ENCODE measurements around the gene STAT4.

The STAT4 gene

DNA sequence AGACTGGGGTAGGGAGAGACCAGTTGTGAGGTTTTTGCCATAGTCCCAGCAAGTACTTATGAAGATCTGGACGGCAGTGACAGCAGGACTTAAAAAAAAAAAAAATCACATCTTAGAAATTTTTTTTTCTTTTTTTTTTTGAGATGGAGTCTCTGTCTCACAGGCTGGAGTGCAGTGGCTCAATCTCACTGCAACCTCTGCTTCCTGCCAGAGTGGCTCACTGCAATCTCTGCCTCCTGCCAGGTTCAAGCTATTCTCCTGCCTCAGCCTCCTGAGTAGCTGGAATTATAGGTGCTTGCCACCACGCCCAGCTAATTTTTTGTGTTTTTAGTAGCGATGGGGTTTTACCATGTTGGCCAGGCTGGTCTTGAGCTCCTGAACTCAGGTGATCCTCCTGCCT, 22.4 kb upstream of the STAT4 start:
- DNase-seq: no peak

DNA sequence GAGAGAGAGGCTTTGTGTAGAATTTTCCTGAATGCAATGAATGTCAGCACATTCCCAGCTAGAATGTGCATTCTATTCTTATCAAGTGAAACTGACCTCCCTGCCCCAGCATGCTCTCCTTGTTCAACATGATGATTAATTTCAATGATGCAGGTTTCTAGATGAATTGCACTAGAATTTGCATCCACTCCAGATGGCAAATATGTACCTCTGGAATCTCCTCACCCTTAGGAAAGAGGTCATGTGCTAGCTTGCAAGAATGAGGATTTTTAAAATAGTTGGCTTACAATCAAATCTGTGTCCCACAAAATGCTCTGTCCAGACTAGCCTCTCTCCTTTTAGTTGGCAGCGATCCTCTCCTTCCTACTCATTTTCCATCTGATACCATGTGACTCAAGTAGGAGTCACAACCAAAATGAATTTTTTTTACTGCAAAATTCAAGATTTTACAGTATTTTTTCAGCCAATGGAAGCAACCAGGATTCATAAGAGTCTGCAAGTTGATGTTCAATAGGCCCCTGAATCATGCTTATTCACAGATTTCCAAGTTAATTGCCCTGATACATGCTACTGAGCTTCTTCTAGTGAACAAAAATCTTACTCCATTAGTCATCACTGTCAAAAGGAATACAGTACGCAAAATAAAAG, 21.0 kb upstream of the STAT4 start:
- no peak for DNase-seq

DNA sequence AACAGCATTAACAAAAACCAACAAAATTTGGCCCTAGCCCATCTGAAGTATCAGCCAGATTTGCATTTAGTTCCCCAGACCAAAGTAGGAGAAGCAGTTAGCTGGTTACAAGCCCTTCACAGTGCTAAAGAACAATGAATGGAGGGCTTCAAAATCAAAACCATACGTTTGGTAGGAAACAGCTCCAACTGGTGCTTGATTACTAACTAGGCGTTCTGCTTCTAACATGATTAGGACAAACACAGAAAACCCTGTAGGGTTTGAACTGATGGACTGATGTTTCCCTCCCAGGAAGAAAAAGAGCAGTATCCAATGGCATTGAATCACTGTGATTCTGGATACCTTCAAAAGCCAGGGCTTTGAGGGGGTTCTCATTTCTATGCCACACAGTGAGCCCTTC, 20.5 kb upstream of the STAT4 start:
- no peak for DNase-seq

DNA sequence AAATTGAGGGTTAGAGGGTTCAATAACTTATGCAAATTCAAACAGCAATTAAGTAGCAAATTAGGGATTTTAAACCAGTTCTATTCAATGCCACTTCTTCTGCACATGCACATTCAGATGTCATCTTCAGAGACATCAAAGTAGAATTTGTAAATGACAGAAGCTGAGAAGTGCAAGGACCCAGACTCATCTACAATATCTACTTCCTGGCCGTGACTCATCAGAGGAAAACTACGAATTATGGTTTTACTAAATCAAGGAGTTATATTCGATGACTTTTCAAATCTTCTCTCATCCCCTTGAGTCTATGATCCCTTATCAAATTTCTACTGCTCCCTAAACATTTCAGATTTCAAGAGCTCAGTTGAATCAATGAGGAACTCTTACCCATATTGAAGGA, 20.0 kb upstream of the STAT4 start:
- DNase-seq: no peak

DNA sequence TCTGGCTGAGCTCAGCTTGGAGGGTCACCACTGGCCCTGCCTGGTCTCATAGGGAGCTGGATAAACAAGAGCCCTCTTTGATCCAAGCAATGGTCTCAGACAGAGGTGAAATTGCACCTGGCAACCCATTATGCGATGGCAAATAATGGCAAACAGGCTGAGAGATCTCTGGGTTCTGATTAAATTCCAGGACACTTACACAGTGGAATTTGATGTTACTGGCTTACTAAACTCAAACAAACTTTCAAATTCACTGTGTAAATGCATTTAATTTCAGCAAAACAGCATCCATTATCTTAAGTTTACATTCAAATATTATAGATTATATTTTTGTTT, 19.5 kb upstream of the STAT4 start:
- DNase-seq: no peak

DNA sequence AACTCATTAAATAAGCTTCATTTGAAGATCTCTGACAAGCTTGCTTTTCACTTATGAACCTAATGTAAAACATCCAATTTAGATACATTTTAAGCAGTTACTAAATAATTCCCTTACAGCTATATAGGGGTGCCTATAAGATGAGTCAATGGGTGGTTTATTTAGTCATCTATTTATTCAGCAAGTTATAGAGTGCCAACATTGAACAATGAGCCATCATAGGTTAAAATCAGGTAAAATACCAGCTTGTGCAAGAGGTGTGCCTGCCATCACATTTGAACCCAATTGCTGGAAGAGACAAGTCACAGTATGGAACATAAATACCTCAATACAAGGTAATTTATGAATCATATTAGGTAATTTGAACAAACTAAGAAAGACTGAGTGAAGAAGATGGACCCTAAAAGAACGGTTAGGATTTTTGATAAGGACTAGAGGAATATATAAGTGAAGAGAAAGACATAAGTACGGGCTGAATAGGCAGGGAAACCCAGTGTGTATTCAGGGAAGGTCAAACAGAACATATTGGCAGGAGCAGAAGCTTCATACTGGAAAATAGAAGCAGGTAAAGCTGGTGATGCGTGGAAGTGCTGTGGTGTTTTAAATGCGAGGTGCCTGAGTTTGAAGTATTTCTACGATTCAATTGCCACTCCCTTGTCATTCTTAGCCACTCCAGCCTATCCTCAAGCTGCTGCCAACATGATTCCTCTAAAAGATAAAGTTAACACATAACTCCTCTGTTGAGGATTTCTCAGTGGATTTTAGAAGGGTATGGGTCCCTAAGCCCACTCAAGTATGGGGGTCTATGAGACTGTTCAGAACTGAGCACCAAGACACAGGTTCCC, 18.9 kb upstream of the STAT4 start:
- no peak for DNase-seq

DNA sequence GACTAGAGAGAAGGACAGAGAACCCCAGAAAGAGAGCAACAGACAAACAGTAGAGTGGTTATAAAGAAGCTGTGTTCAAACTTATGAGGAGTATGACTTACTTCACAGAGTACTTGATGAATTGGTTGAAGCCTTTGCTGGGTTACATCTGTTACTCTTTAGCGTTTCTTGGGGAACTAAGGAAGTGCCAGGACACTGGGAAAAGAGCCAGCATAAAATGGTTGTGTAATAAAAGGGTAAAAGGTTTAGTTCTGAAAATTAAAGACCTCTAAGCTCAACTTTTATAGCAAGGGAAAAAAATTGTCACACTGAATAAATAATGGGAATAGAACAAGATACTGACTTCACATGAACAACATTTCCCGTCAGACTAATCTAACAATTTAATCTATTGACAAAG, 17.0 kb upstream of the STAT4 start:
- no peak for DNase-seq

DNA sequence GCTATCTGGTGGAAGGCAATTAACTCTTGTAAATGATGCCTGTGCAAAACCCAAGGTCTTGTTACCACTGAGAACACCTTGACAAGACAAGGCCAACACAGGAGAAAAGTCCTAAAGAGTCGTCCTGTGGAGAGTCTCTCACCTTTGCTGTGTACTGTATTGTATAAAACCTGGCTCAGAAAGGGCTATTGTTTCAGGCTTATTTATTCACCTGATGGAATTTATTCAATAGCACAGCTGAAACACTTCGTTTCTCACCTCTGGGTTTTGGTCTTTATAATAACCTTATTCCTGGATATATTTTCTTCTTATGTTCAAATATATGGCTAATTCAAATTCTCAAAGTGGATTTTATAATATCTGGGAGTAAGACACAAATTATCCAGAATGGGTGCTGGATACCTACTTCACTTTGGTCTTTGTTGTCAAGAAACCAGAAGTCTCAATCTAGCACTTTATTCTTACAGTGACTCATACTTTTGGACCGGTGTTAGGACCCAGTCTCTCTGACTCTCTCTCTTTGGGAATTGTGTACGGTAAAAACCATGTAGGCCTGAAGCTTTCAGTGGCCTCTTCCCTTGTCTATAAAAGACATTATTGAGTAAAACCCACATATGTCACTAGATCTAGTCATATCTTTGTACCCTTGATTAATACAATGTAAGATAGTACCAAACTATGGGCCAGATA, 16.1 kb upstream of the STAT4 start:
- DNase-seq: no peak

DNA sequence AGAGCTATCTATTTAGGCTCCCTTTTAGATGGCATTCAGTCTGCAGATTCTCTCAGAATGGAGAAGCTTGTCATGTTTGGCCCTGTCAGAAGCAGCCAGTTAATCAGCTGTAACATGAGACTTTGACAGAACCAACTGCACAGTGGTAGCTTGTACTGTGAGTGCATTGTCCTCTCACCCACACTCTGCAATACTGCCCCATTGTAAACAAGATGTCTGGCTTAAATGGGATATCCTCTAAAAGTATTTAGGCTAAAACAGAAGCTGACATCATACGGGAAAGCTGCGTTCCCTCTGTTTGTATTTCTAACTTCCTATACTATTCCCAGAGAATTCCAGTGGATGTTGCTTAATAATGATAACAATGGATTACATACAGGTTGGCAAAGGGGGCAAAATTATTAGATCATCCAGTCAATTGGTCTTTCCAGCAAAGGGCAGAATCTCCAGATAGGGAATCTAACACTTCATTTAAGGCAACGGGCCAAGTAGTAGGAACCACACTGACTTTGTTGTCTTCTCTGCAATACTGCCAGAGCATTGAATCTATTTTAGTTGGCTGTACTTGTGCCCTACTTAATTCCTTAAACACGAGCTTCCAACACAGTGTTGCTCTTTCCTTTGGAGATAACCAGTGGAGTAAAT, 15.4 kb upstream of the STAT4 start:
- DNase-seq: peak in 1 of 2 experiments; percentile 41

DNA sequence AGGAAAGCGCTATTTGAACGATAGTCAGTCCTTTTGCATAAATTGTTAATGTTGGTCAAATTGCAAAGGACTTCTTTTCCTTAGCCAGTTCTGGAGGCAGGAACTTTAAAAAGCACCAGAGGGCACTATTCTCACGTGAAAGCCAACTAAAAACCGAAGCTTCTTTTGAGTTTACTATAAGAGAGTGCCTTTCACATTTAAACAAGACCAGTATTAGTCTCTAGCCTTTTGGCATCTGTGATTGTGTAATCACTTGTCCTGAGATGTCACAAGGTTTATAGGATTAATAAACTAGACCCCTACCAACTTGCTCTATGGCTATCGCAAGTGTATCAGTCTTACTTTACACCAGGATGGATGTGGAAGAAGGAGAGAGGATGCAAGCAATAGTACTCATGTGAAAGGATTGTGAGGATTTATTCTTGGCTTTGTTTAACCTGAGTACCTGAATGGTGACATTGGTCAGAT, 14.4 kb upstream of the STAT4 start:
- DNase-seq: peak in 1 of 2 experiments; percentile 45

DNA sequence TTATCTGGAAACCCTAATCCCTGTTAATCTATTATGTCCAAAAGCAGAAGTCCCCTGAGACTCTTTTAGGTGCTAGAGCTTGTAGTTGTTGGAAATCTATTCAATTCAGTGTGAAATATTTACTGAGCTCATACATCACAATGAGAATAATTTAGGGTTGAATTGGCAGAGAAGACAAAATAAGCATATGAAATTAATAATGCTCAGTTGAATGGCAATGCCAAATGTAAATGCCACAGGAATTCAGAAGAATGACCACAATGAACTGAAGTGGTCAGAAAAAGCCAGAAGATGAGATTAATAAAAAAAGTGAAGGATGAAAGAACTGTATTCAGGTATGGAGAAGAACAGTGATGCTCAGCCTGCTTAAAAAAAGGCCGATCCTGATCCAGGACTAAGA, 8.0 kb upstream of the STAT4 start:
- no peak for DNase-seq

DNA sequence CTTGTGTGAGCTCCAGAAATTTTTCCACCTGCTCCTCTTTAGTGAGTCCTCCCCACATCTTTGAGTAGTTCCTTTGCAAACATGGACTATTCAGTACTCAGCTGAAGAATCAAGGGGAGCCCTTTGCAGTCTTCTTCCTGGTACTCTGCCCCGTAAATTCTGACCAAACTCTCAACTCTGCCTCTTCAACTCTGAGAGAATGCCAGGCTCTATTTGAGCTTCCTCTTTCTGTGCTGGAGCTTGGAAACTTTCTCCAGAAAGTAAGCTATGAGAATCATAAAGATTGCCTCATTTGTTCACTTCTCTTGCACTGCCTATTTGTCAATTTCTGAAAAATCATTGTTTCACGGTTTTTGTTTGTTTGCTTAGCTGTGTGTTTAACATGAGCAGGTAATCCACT, 7.4 kb upstream of the STAT4 start:
- DNase-seq: no peak

DNA sequence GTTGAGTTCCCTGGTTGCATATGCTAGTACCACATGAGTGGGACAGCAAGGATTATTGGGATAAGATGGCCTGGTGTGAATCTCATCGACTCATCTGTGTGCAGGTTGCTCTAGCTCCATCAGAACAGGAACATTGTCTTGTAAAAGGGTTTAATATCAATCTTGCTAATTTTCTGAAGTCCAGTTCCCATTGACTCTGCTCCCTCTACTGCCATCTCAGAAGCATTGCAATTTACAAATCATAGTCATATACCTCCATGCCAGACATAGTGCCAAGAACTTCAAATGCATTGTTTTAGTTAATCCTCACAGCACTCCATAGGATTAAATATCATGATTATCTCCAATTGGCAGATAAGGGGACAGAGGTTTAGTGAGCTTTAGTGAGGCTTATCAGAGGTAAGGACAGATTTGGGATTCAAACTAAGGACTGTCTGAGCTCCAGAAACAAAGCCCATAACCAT, 4.8 kb upstream of the STAT4 start:
- DNase-seq: peak; percentile 52 to 77

DNA sequence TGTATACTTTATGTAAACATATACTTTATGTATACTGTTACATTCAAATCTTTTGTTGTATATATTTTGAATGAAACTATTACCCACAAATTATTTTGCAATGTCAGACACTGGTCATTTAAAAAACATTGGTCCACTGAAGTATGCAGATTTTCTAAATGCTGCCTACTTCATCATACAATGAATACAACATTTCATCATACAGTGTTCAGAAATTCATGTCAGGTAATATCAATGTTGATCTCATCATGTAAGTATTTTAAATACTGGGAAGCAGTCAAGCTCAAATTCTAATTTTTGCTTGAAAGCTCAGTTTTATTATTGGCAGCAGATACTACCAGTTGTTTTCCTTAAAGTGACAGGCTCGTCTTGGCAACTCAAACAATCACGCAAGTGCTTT, 2.9 kb upstream of the STAT4 start:
- no peak for DNase-seq

DNA sequence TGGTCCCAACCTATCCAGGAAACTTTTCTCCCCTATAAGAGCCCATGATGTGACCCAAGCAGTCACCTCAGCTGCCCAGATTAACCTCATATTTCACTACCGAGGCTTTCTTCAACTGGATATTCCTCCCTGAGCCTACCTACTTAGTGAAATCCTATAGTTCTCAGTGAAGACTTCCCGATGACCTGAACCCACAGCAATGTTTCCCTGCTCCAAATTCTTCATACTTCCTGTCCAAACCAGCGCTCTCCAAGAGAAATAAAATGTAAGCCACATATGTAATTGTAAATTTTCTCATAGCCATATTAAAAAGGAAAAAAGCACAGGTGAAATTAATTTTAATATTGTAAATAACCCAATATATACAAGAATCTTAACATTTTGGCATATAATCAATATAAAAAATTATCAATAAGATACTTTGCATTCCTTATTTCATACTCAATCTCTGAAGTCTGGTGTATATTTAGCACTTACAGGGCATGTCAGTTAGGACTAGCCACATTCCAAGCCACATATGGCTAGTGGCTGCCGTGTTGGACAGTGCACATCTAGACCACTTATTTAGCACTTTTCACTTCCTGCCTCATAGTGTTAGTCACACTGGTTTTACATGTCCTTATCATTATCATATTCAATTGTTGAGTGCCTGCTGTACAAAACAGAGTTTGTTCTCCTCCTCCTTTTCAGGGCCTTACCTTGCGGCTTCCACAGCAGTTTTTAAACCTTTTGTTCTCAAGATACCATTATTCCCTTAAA, 1.9 kb upstream of the STAT4 start:
- DNase-seq: no peak

DNA sequence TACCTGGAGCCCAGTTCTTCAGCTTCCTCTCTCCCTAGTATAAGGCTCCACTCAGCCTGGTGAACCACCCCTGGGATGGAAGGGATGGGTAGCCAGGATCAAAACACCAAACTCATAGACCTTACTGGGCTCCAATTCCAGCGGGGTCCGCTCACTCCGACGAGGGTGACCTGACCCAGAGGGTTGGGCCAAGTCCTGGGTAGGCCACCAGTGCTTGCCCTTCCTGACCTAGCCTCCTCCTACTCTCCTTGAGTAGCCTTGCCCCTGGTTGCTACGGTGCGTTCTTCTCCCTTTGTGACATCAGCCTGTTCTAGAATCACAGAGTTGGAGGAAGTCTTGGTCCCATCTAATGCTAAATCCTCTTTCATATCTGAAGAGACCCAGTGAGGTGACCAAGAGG, 537 bp upstream of the STAT4 start:
- no peak for DNase-seq

DNA sequence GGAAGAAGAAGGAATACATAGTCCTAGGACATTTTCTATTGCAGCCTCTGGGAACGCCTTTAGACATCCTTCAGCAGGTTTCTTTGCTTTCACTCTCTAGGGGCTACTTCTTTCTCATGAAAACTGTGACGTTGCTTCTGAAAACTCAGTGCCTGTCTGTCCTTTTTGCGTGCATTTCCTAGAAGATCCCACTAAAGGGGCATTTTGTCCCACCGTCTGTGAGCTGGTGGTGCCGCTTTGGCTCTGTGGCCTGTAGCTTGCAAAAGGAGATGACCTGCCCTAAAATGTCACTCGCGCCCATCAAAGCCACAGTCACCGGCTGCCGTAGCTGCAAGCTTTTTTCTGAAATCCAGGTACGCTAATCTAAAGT, 579 bp downstream of the STAT4 start:
- DNase-seq: peak in 1 of 2 experiments; percentile 9

DNA sequence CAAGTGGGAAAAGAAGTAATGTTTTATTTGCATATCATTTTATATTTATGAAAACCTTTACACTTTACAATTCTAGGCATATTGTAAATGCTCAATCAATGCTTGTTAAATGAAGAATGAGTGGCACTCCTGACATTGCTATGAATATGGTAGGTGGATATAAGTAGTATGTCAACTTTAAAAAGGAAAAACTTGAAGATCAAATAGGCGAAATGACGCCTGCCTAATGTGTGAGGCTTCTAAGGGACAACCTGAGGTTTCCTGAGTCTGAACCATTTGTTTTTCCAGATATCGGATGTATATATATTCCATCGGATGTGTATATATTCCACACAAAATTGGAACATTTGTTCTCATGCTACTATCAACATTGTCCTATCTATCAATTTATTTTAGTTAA, 1.4 kb downstream of the STAT4 start:
- no peak for DNase-seq

DNA sequence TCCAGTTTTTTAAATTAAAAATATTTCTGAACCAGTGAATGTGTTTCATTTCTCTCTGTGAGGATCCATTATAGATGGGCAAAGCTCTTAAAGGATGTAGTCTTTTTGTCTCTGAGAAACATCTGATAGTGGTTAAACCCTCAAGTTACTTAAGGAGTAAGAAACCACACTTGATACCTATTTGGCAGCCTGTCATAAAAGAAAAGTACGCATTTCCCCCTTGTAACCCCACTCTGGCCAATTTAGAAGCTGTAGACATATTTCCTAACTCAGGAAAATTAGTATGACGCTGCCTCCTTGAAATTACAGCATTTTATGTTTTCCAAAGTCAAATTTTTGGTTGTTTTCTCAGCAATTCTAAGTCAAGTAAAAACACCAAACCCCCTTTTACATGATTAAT, 2.0 kb downstream of the STAT4 start:
- no peak for DNase-seq

DNA sequence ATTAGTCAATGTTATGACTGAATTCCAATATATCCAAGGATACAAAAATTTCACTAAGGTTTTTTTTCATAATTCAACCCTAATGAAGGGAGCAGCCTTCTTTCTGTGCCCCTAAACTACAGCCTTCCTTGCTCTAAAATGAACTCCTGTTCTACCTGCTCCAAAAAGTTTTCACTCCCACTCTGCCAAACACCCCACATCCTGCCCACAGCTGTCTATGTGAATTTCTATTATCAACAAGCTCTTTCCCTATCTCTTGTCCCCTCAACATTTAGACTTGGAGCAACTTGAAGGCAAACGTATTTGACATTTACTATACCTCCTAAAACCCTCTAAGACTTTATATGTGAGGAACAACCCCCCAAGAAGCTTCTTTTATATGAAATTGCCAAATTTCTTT, 2.5 kb downstream of the STAT4 start:
- no peak for DNase-seq

DNA sequence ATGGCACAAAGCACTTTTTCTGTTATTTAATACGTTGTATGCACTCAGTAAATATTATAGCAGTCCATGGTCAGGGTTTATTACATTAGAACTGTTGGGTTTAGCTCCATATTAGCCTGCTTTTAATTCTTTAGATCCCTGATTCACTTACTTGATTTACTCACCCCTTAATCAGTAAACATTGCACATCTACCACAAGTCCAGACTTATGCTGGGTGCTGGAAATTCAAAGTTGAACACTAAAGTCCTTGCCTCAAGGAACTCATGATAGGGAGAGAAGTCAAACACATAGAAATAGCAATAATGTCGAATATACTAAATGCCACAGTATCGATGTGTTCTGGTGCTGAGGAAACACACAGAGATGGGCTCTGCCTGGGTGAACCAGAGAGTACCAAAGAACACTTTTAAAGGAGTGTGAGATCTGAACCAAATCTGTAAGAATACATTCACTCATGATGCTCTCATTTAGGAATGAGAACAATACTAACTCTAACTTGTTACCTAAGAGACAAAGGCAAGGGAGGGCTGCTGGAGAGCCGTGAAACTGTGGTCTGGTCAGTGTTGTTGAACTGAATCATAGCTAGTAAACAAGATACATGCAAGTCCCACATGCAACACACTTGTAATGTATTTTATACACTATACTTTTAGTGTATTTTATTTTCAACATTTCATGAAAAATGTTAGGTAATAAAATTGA, 4.9 kb downstream of the STAT4 start:
- DNase-seq: no peak

DNA sequence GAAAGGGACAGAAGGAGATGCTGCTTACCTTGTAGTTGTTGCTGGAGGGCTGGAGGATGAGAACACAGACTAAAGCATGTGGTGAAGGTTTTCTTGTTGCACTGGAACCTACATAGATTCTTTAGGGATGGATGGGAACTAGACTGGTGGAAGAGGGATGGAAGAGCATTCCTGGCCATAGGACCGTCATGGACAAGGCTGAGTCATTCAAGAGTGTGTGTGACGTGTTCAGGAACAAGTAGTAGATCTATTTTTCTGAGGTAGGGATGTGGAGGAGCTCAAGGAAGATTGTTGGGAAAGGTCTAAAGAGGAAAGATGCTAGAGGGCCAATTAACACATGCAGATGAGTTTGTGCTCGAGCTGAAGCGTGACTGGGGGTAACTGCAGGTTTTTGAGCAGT, 6.6 kb downstream of the STAT4 start:
- no peak for DNase-seq

All from NCI-H524 (cell line).